H9 (cell line): Measurements from ENCODE around the gene FBLN2. TPM values are rescaled to one million over a fixed set of nuclear protein-coding genes. Genes with fewer than 3 reads are reported as not detected.

Source experiments
- DNase-seq: peaks from one replicate; pipeline ENCODE4 v3.0.0-alpha.2; 2017
- H2AFZ ChIP-seq: one replicate; pipeline ENCODE4 v1.6.1; 2013; ENCODE audit warnings: mild to moderate bottlenecking, low read length, control low read depth, moderate library complexity
- H2AK5ac ChIP-seq: 2 replicates; pipeline ENCODE4 v1.6.1; 2013; ENCODE audit warnings: low read length, control low read depth, mixed read lengths; ENCODE audit not compliant: insufficient read length
- H2BK120ac ChIP-seq: one replicate; pipeline ENCODE4 v1.6.1; 2013; ENCODE audit warnings: low read depth, mild to moderate bottlenecking, low read length, control low read depth, inconsistent platforms; ENCODE audit not compliant: poor library complexity, severe bottlenecking
- H2BK12ac ChIP-seq: 2 replicates; pipeline ENCODE4 v1.6.1; 2013; ENCODE audit warnings: low read length, control low read depth, mixed read lengths, low read depth; ENCODE audit not compliant: insufficient read length
- H2BK15ac ChIP-seq: 2 replicates; pipeline ENCODE4 v1.6.1; 2013; ENCODE audit warnings: low read depth, low read length, control low read depth
- H2BK20ac ChIP-seq: one replicate; pipeline ENCODE4 v1.6.1; 2013; ENCODE audit warnings: low read depth, mild to moderate bottlenecking, low read length, control low read depth, inconsistent platforms; ENCODE audit not compliant: poor library complexity, severe bottlenecking
- H2BK5ac ChIP-seq: 2 replicates; pipeline ENCODE4 v1.6.1; 2013; ENCODE audit warnings: low read length, control low read depth, mixed read lengths; ENCODE audit not compliant: insufficient read length
- H3K14ac ChIP-seq: 2 replicates; pipeline ENCODE4 v1.6.1; 2013; ENCODE audit warnings: low read length, control low read depth; ENCODE audit not compliant: insufficient read depth
- H3K18ac ChIP-seq: 2 replicates; pipeline ENCODE4 v1.6.1; 2013; ENCODE audit warnings: low read depth, mild to moderate bottlenecking, mixed read lengths, low read length, control low read depth; ENCODE audit not compliant: insufficient read length
- H3K23ac ChIP-seq: 2 replicates; pipeline ENCODE4 v1.6.1; 2013; ENCODE audit warnings: low read length, control low read depth, mixed read lengths, low read depth; ENCODE audit not compliant: insufficient read length
- H3K23me2 ChIP-seq: 2 replicates; pipeline ENCODE4 v1.6.1; 2013; ENCODE audit warnings: low read depth, mild to moderate bottlenecking, mixed read lengths, low read length, control low read depth; ENCODE audit not compliant: insufficient read length, poor library complexity, severe bottlenecking
- H3K27ac ChIP-seq: 2 replicates; pipeline ENCODE4 v1.5.1; 2013; ENCODE audit warnings: low read length, control low read depth, mixed read lengths, low read depth; ENCODE audit not compliant: insufficient read length
- H3K27me3 ChIP-seq: 2 replicates; pipeline ENCODE4 v1.6.1; 2013; ENCODE audit warnings: low read length, control low read depth, inconsistent platforms; ENCODE audit not compliant: insufficient read depth
- H3K4ac ChIP-seq: 2 replicates; pipeline ENCODE4 v1.6.1; 2013; ENCODE audit warnings: low read depth, mild to moderate bottlenecking, control low read depth, inconsistent platforms, low read length, moderate library complexity
- H3K4me1 ChIP-seq: 2 replicates; pipeline ENCODE4 v1.6.1; 2013; ENCODE audit warnings: low read length, control low read depth, inconsistent platforms; ENCODE audit not compliant: insufficient read depth
- H3K4me2 ChIP-seq: 2 replicates; pipeline ENCODE4 v1.6.1; 2013; ENCODE audit warnings: low read length, control low read depth, mixed read lengths; ENCODE audit not compliant: insufficient read length, insufficient read depth
- H3K56ac ChIP-seq: 2 replicates; pipeline ENCODE4 v1.6.1; 2013; ENCODE audit warnings: low read depth, mild to moderate bottlenecking, mixed read lengths, low read length, control low read depth; ENCODE audit not compliant: insufficient read length
- H3K79me1 ChIP-seq: 2 replicates; pipeline ENCODE4 v1.6.1; 2013; ENCODE audit warnings: low read depth, mild to moderate bottlenecking, moderate library complexity, low read length, control low read depth, inconsistent platforms; ENCODE audit not compliant: insufficient read depth, poor library complexity, severe bottlenecking
- H3K79me2 ChIP-seq: 2 replicates; pipeline ENCODE4 v1.6.1; 2013; ENCODE audit warnings: low read length, control low read depth, inconsistent platforms; ENCODE audit not compliant: insufficient read depth
- H3K9ac ChIP-seq: 2 replicates; pipeline ENCODE4 v1.6.1; 2013; ENCODE audit warnings: low read length, control low read depth, mixed read lengths; ENCODE audit not compliant: insufficient read length; ENCODE audit errors: extremely low read depth
- H3K9me3 ChIP-seq: one replicate; pipeline ENCODE4 v1.6.1; 2013; ENCODE audit warnings: low read depth, low read length, inconsistent platforms; ENCODE audit not compliant: control insufficient read depth
- H3T11ph ChIP-seq: one replicate; pipeline ENCODE4 v1.6.1; 2013; ENCODE audit warnings: mild to moderate bottlenecking, low read length, control low read depth, inconsistent platforms
- H4K20me1 ChIP-seq: one replicate; pipeline ENCODE4 v1.6.1; 2013; ENCODE audit not compliant: control insufficient read depth, insufficient read length, insufficient read depth
- H4K5ac ChIP-seq: 2 replicates; pipeline ENCODE4 v1.6.1; 2013; ENCODE audit warnings: low read depth, mild to moderate bottlenecking, mixed read lengths, low read length, control low read depth; ENCODE audit not compliant: insufficient read length
- H4K8ac ChIP-seq: replicated peaks from 2 replicates; pipeline ENCODE4 v1.6.1; 2013; ENCODE audit warnings: low read length, control low read depth, mixed read lengths, low read depth; ENCODE audit not compliant: insufficient read length
- H4K91ac ChIP-seq: 2 replicates; pipeline ENCODE4 v1.6.1; 2013; ENCODE audit warnings: low read depth, mild to moderate bottlenecking, moderate library complexity, mixed read lengths, low read length, control low read depth; ENCODE audit not compliant: insufficient read length
- H3K27ac Mint-ChIP-seq, 3 experiments: 2 replicates in 2 of 3; 3 replicates in 1 of 3; pipeline ENCODE4 v1.8.0; 2020 to 2021; ENCODE audit warnings: mixed read lengths in 3 of 3, mild to moderate bottlenecking in 1 of 3, moderate library complexity in 1 of 3
- H3K27me3 Mint-ChIP-seq: 2 replicates; pipeline ENCODE4 v1.8.0; 2021; ENCODE audit warnings: low read depth, mild to moderate bottlenecking, moderate library complexity, mixed read lengths
- H3K36me3 Mint-ChIP-seq, 3 experiments: 2 replicates in 2 of 3; 3 replicates in 1 of 3; pipeline ENCODE4 v1.8.0; 2020 to 2021; ENCODE audit warnings: low read depth in 3 of 3, mixed read lengths in 3 of 3; ENCODE audit not compliant: insufficient read depth in 1 of 3
- H3K4me1 Mint-ChIP-seq, 2 experiments: 2 replicates each; pipeline ENCODE4 v1.8.0; 2020; ENCODE audit warnings: mixed read lengths in 2 of 2
- H3K4me3 Mint-ChIP-seq, 2 experiments: 2 replicates in 1 of 2; 3 replicates in 1 of 2; pipeline ENCODE4 v1.8.0; 2020 to 2021; ENCODE audit warnings: mild to moderate bottlenecking in 2 of 2, mixed read lengths in 2 of 2, moderate library complexity in 1 of 2
- H3K9me3 Mint-ChIP-seq, 2 experiments: 2 replicates in 1 of 2; 3 replicates in 1 of 2; pipeline ENCODE4 v1.8.0; 2020; ENCODE audit warnings: mild to moderate bottlenecking in 2 of 2, mixed read lengths in 2 of 2, moderate library complexity in 1 of 2
- CTCF ChIP-seq: fragments of 200-600 bp; sonication (generic); conservative IDR thresholded peaks from 3 replicates; pipeline ENCODE4 v1.8.0; 2021; ENCODE audit warnings: antibody characterized with exemption, mild to moderate bottlenecking
- WGBS: extraction: QIAGEN DNeasy Blood & Tissue Kit; methylation state at CpG from one replicate; pipeline ENCODE4 v1.1.7; 2013; ENCODE audit warnings: missing lambda C conversion rate, low lambda C conversion rate, mixed read lengths; ENCODE audit not compliant: insufficient read length; ENCODE audit errors: extremely low coverage; 5-methylcytosine and 5-hydroxymethylcytosine counted together
- total RNA-seq: library from RNA; stranded (reverse); gene quantifications from 2 replicates; pipeline ENCODE4 v1.2.1, GENCODE V29; 2021

FBLN2 gene
- total RNA-seq, 1 experiment from 2014 or later, result 11.8 TPM

- peak; percentile 39 for DNase-seq
- TF ChIP-seq CTCF, result no peak
- no peaks in the 10 kb centered on the region for H3K79me2 ChIP-seq
- H3K4ac ChIP-seq, result no peak overlapping the region
- no peak overlapping the region for H3K23ac ChIP-seq
- Mint-ChIP-seq H3K36me3 (peaks cover 0 to 2% (median 0%) of the 10 kb centered on the region in 3 experiments; a peak in 2 of 7 replicates), H3K4me3 (no peak overlapping the region), H3K27ac (no peak overlapping the region), H3K4me1 (peaks cover 15 to 34% of the 10 kb centered on the region in 2 experiments), H3K27me3 (peaks cover 23% of the 10 kb centered on the region), H3K9me3 (peaks cover 0 to 2% of the 10 kb centered on the region in 2 experiments; a peak in 2 of 5 replicates)
- H3K4me1 ChIP-seq, result no peaks in the 10 kb centered on the region; the same call in 1 of the 2 replicates
- H2BK15ac ChIP-seq, result no peak overlapping the region
- H4K91ac ChIP-seq, result no peak overlapping the region
- no peak overlapping the region for H3K4me2 ChIP-seq
- no peak overlapping the region for H4K5ac ChIP-seq
- H3K23me2 ChIP-seq, result no peaks in the 10 kb centered on the region
- H2BK5ac ChIP-seq, result no peak overlapping the region
- H4K8ac ChIP-seq, result no peak overlapping the region
- no peak overlapping the region for H2BK120ac ChIP-seq
- H3K9ac ChIP-seq, result no peak overlapping the region
- H2AFZ ChIP-seq, result no peak overlapping the region
- H4K20me1 ChIP-seq, result no peaks in the 10 kb centered on the region
- no peak overlapping the region for H3K14ac ChIP-seq
- H3K27me3 ChIP-seq, result no peaks in the 10 kb centered on the region
- H2AK5ac ChIP-seq, result no peak overlapping the region
- H3K9me3 ChIP-seq, result no peaks in the 10 kb centered on the region
- no peak overlapping the region for H2BK12ac ChIP-seq
- no peak overlapping the region for H3K18ac ChIP-seq
- H2BK20ac ChIP-seq, result no peak overlapping the region
- no CpG with 5 or more reads among the region's 5 CpGs for WGBS
- H3K27ac ChIP-seq, result no peak overlapping the region
- H3K56ac ChIP-seq, result no peak overlapping the region
- H3K79me1 ChIP-seq, result no peaks in the 10 kb centered on the region
- H3T11ph ChIP-seq, result no peak overlapping the region
Observed at GRCh38 chr3:13543253-13543652, 5.7 kb upstream of the FBLN2 start.
